HepG2 (cell line): Measurements from ENCODE around the gene ABCB4. TPM values are rescaled to one million over a fixed set of nuclear protein-coding genes. Genes with fewer than 3 reads are reported as not detected.

Experiments
- ATAC-seq: fragments of 200-7000 bp; cut with Tn5 transposase; 3 replicates; pipeline ENCODE4 v1.9.1; 2020; ENCODE audit warnings: mild to moderate bottlenecking, moderate library complexity
- BruUV-seq: library from RNA; stranded (reverse); fragments of 400-500 nt; replicated peaks from 2 replicates; lab custom pipeline; 2021; lab: Mats Ljungman, UMichigan
- CTCF ChIA-PET: fragments of 300-600 bp; formaldehyde crosslinking; extraction: SDS; loops from one replicate; lab custom pipeline; 2021; ENCODE audit warnings: low total read pairs, inconsistent platforms, low intra/inter-chr PET ratio; lab: Yijun Ruan, JAX
- POLR2A ChIA-PET: fragments of 350-600 bp; sonication (Branson Sonifier 250); formaldehyde crosslinking; loops from one replicate; lab custom pipeline; 2020; ENCODE audit warnings: antibody characterized with exemption, inconsistent platforms; lab: Yijun Ruan, JAX
- DNase-seq: peaks from one replicate; pipeline ENCODE4 v3.0.0-alpha.2; 2015; ENCODE audit warnings: low spot score
- FAIRE-seq: peaks from 3 replicates; lab custom pipeline; 2011; peaks lifted over from hg19 to GRCh38; lab: Jason Lieb, UNC
- H2AFZ ChIP-seq: one replicate; pipeline ENCODE4 v1.6.1; 2011; ENCODE audit warnings: low read length, inconsistent platforms
- H3K27ac ChIP-seq: fragments of 300-600 bp; 3 replicates; pipeline ENCODE4 v1.8.0; 2011; ENCODE audit warnings: mixed run types, mild to moderate bottlenecking, mixed read lengths, low read length, inconsistent platforms; ENCODE audit not compliant: insufficient read depth; ENCODE audit errors: extremely low read length
- H3K27me3 ChIP-seq, 2 experiments: fragments of 200-600 bp in 1 of 2; 2 replicates in 1 of 2; 3 replicates in 1 of 2; pipeline versions ENCODE4 v1.6.0 to v1.8.0; 2011; ENCODE audit warnings: low read length in 2 of 2, mild to moderate bottlenecking in 2 of 2, moderate library complexity in 2 of 2, inconsistent platforms in 1 of 2; ENCODE audit not compliant: insufficient read depth in 2 of 2, control insufficient read depth in 1 of 2
- H3K36me3 ChIP-seq, 2 experiments: fragments of 200-600 bp in 1 of 2; replicated peaks in 1 of 2; 2 replicates in 1 of 2; 3 replicates in 1 of 2; pipeline versions ENCODE4 v1.5.1 to v1.8.0; 2011; ENCODE audit warnings: low read length in 2 of 2, inconsistent platforms in 1 of 2; ENCODE audit not compliant: insufficient read depth in 2 of 2, control insufficient read depth in 1 of 2
- H3K4me1 ChIP-seq: 2 replicates; pipeline ENCODE4 v1.5.1; 2012; ENCODE audit warnings: low read length, inconsistent platforms; ENCODE audit not compliant: insufficient read depth
- H3K4me2 ChIP-seq: 2 replicates; pipeline ENCODE4 v1.6.0; 2011; ENCODE audit warnings: low read depth, low read length, inconsistent platforms
- H3K4me3 ChIP-seq, 3 experiments: fragments of 200-600 bp in 1 of 3; sonication (generic), shearing (Covaris generic) in 1 of 3; replicated peaks in 1 of 3; 2 replicates each; pipeline ENCODE4 v1.5.1; 2011 to 2016; ENCODE audit warnings: low read length in 3 of 3, inconsistent platforms in 2 of 3, low read depth in 2 of 3, mild to moderate bottlenecking in 2 of 3, control low read depth in 1 of 3, mixed read lengths in 1 of 3; ENCODE audit not compliant: insufficient read depth in 1 of 3
- H3K79me2 ChIP-seq: one replicate; pipeline ENCODE4 v1.6.1; 2011; ENCODE audit warnings: low read length, inconsistent platforms; ENCODE audit not compliant: insufficient read depth
- H3K9ac ChIP-seq: 2 replicates; pipeline ENCODE4 v1.6.0; 2011; ENCODE audit warnings: mild to moderate bottlenecking, low read depth, low read length, inconsistent platforms; ENCODE audit not compliant: insufficient read depth
- H3K9me3 ChIP-seq: 2 replicates; pipeline ENCODE4 v1.5.1; 2012; ENCODE audit warnings: mild to moderate bottlenecking, low read length
- H4K20me1 ChIP-seq: 2 replicates; pipeline ENCODE4 v1.6.0; 2011; ENCODE audit warnings: inconsistent platforms, mild to moderate bottlenecking, low read length, moderate library complexity; ENCODE audit not compliant: insufficient read depth
- ARID2 ChIP-seq: sonication (generic); formaldehyde crosslinking; IDR thresholded peaks from 2 replicates; pipeline ENCODE4 v1.8.1; 2022; ENCODE audit warnings: mild to moderate bottlenecking, missing genetic modification reagents, borderline replicate concordance
- ARID5B ChIP-seq: IDR thresholded peaks from 2 replicates; pipeline ENCODE4 v1.4.0; 2020; ENCODE audit warnings: mild to moderate bottlenecking, missing genetic modification reagents
- GFI1 ChIP-seq: sonication (generic); formaldehyde crosslinking; IDR thresholded peaks from 2 replicates; pipeline ENCODE4 v1.5.0; 2020; ENCODE audit warnings: missing genetic modification reagents, mild to moderate bottlenecking, borderline replicate concordance
- HMGXB3 ChIP-seq: sonication (generic); formaldehyde crosslinking; IDR thresholded peaks from 2 replicates; pipeline ENCODE4 v1.4.0; 2020; ENCODE audit warnings: missing genetic modification reagents, borderline replicate concordance
- JUN ChIP-seq: sonication (generic); formaldehyde crosslinking; IDR thresholded peaks from 2 replicates; pipeline ENCODE4 v1.4.0; 2020; ENCODE audit warnings: mild to moderate bottlenecking, missing genetic modification reagents
- MXD1 ChIP-seq: sonication (generic); formaldehyde crosslinking; IDR thresholded peaks from 2 replicates; pipeline ENCODE4 v1.4.0; 2020; ENCODE audit warnings: mild to moderate bottlenecking, missing genetic modification reagents
- MXD4 ChIP-seq: IDR thresholded peaks from 2 replicates; pipeline ENCODE4 v1.6.1; 2016; ENCODE audit warnings: mild to moderate bottlenecking, missing biosample characterization, missing genetic modification reagents
- ZEB1 ChIP-seq: IDR thresholded peaks from 2 replicates; pipeline ENCODE4 v1.6.1; 2012; ENCODE audit warnings: mild to moderate bottlenecking, low read depth, inconsistent platforms; ENCODE audit not compliant: insufficient replicate concordance
- ZMAT3 ChIP-seq: sonication (generic); formaldehyde crosslinking; conservative IDR thresholded peaks from 2 replicates; pipeline ENCODE4 v1.7.0; 2021; ENCODE audit warnings: missing genetic modification reagents
- ZNF784 ChIP-seq: sonication (generic); formaldehyde crosslinking; IDR thresholded peaks from 2 replicates; pipeline ENCODE4 v1.5.1; 2020; ENCODE audit warnings: missing genetic modification reagents, mild to moderate bottlenecking, borderline replicate concordance
- ZNF850 ChIP-seq: sonication (generic); formaldehyde crosslinking; conservative IDR thresholded peaks from 2 replicates; pipeline ENCODE4 v1.9.0; 2021; ENCODE audit warnings: mild to moderate bottlenecking, missing genetic modification reagents
- ZZZ3 ChIP-seq: sonication (generic); formaldehyde crosslinking; IDR thresholded peaks from 2 replicates; pipeline ENCODE4 v1.4.0; 2020; ENCODE audit warnings: missing genetic modification reagents, mild to moderate bottlenecking, borderline replicate concordance
- WGBS: methylation state at CpG from one replicate; pipeline ENCODE4 v1.1.6; 2017; ENCODE audit warnings: low lambda C conversion rate; 5-methylcytosine and 5-hydroxymethylcytosine counted together
- in situ Hi-C: cut with HindIII; loops from 2 replicates; pipeline ENCODE4 v1.10.0; 2017; ENCODE audit warnings: low pct_unique_long_range_greater_than_20kb; ENCODE audit not compliant: extremely low pct_ligation_motif_present
- intact Hi-C: fragments of 100-400 bp; cut with micrococcal nuclease; formaldehyde crosslinking; loops from one replicate; pipeline ENCODE4 v1.10.0; 2022; ENCODE audit not compliant: unreplicated experiment
- polyA plus RNA-seq, 8 experiments: library from polyadenylated mRNA; depleted of rRNA in 3 of 8; stranded (reverse) in 7 of 8; unstranded in 1 of 8; fragments of >200 nt; fragmentation: Illumina TruSeq in 4 of 8; extraction: Trizol in 4 of 8; gene quantifications; 2 replicates each; pipeline versions ENCODE4 v1.2.1 to v1.2.3, GENCODE V29; 2011 to 2016; ENCODE audit warnings: low read depth in 4 of 8, missing spikeins in 1 of 8, mixed read lengths in 1 of 8; ENCODE audit not compliant: insufficient read depth in 1 of 8
- total RNA-seq, 5 experiments: library from RNA; depleted of rRNA; stranded (reverse); fragments of >200 nt; fragmentation: Illumina TruSeq; extraction: Trizol; gene quantifications; 2 replicates each; pipeline ENCODE4 v1.2.3, GENCODE V29; 2016; ENCODE audit warnings: low read depth in 1 of 5

ABCB4 gene
- total and polyA plus RNA-seq, 2 of the 13 experiments (the other 11 are each of a cell fraction or from before 2014, with no cell fraction given) = 18.0 to 32.4 TPM

GRCh38 chr7:87458148-87458547, 17.3 kb downstream of the ABCB4 start:
- peaks cover 0 to 20% of the 10 kb centered on the region in 2 experiments; a peak in 4 of 5 replicates for H3K36me3 ChIP-seq
- POLR2A ChIA-PET = no interaction called here
- no peaks in the 10 kb centered on the region for H4K20me1 ChIP-seq
- FAIRE-seq (no peak), ATAC-seq (no peak), DNase-seq (peak; percentile 49)
- BruUV-seq = no TSS peak
- no peaks in the 10 kb centered on the region for H3K27me3 ChIP-seq
- H3K9me3 ChIP-seq = no peaks in the 10 kb centered on the region
- no peak overlapping the region for H2AFZ ChIP-seq
- CTCF ChIA-PET = no interaction called here
- intact Hi-C loops (no loop called here), in situ Hi-C loops (no loop called here)
- no peak overlapping the region for H3K27ac ChIP-seq
- no peak overlapping the region for H3K4me2 ChIP-seq
- no peaks in the 10 kb centered on the region for H3K79me2 ChIP-seq
- H3K4me3 ChIP-seq = no peak overlapping the region
- WGBS = 90% methylated on average over 3 of the region's 3 CpGs
- H3K4me1 ChIP-seq = peaks cover 43% of the 10 kb centered on the region
- no peak overlapping the region for H3K9ac ChIP-seq
- TF ChIP-seq GFI1 (no peak), MXD4 (CRISPR knock-in tag) (no peak), ZNF850 (no peak), ZEB1 (no peak), ZZZ3 (CRISPR knock-in tag) (no peak), JUN (CRISPR knock-in tag) (no peak), ARID5B (peak; percentile 24; the same call in 1 of the 2 replicates), ZMAT3 (CRISPR knock-in tag) (no peak), HMGXB3 (no peak), ZNF784 (no peak), ARID2 (CRISPR knock-in tag) (no peak), MXD1 (CRISPR knock-in tag) (no peak)
